GM10266 (cell line): Measurements from ENCODE around the gene PIEZO2.

Experiments
- DNase-seq: peaks from one replicate; pipeline ENCODE4 v3.0.0; 2012; ENCODE audit errors: extremely low spot score
- TF ChIP-seq, protein P1 (sequence below): IDR thresholded peaks from 2 replicates; pipeline ENCODE4 v1.5.1; 2012; ENCODE audit warnings: mild to moderate bottlenecking, low read depth; ENCODE audit not compliant: control insufficient read depth, insufficient read depth; ENCODE audit errors: missing control alignments

PIEZO2 gene

DNA sequence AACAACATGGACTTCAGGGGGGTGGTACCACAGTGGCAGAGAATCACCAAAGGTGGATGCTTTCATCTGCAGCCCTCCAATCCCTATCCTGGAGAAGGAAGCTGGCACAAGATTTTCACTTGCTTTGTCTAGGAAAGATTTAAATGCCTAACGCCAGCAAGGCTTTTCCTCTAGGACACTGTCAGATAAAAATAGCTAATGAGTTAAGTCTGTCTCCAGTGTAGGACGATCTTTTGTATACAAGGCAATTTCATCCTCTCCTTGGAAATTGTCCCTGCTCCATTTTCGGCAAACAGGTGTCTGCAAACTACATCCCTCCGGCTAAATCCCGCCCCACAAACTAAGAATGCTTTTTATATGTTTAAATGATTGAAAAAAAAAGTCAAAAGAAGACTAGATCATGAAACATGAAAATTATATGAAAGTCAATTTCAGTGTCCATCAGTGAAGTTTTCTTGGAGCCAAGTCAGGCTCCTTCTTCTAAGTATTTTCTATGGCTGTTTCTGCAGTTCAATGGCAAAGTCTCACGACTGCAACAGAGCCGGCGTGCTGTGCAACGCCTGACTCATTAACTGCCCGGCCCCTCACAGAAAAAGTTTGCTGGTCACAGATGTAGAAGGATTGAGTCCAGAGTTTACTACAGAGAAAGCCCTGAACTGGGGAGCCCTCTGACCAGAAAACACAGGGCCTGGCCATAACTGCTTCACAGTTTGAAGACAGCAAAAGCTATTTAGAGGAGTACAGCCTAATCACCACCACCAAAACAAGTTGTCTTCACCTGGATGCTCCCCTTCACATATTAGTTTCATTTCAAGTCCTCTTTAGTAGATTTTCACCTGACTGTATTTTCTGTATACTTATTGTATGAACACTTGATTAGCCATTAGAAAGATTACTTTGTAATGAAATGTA lies 52.3 kb downstream of the PIEZO2 start:
- DNase-seq, result no peak
- TF ChIP-seq, protein P1, sequence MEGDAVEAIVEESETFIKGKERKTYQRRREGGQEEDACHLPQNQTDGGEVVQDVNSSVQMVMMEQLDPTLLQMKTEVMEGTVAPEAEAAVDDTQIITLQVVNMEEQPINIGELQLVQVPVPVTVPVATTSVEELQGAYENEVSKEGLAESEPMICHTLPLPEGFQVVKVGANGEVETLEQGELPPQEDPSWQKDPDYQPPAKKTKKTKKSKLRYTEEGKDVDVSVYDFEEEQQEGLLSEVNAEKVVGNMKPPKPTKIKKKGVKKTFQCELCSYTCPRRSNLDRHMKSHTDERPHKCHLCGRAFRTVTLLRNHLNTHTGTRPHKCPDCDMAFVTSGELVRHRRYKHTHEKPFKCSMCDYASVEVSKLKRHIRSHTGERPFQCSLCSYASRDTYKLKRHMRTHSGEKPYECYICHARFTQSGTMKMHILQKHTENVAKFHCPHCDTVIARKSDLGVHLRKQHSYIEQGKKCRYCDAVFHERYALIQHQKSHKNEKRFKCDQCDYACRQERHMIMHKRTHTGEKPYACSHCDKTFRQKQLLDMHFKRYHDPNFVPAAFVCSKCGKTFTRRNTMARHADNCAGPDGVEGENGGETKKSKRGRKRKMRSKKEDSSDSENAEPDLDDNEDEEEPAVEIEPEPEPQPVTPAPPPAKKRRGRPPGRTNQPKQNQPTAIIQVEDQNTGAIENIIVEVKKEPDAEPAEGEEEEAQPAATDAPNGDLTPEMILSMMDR, result no peak

DNA sequence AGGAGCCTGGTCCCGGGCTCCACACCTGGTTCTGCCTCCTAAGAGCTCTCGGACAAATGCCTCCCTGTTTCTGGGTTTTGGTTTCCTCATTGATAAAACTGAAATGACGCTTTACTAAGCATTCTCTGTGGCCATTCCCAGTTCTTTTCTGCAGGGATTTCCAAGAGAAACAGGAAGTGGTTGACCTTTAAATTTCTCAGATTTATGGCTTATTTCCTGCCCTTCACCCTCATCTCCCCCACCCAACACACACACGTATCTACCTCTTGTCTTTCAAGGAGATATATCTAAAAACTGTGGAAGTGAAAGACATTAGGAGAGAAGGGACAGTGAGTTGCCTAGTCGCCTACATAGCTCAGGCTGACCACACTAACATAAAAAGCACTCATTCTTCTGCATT lies 53.0 kb downstream of the PIEZO2 start:
- no peak for DNase-seq
- TF ChIP-seq, protein P1, result no peak

DNA sequence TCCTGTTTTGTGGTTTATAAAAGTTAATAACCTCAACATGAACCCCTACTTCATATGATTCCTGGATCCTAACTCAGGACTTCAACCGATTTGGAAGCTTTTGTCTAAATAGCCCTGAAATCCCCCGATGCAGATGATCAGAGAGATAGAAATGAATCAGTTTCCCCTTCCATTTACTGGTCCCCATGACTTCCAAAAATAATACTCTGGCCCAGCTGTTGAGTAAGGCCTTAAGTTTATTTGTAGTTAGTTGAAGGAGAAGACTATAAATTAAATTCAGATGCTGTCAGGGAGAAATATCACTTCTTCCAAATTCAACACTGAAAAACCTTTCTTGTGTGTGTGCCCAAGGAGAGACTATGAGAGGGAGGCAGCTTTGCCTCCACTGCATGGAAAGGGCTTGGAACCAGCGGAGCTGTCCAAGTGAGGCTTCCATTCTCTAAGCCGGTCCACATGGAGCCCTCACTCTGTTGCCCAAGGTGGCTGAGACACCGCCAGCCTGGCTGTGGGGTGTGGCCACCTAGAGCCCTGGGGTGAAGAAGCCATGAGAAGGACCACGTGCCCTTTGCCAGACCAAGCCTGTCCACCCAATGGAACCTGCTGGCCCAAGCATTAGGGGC lies 53.6 kb downstream of the PIEZO2 start:
- DNase-seq, result no peak
- TF ChIP-seq, protein P1, result no peak

DNA sequence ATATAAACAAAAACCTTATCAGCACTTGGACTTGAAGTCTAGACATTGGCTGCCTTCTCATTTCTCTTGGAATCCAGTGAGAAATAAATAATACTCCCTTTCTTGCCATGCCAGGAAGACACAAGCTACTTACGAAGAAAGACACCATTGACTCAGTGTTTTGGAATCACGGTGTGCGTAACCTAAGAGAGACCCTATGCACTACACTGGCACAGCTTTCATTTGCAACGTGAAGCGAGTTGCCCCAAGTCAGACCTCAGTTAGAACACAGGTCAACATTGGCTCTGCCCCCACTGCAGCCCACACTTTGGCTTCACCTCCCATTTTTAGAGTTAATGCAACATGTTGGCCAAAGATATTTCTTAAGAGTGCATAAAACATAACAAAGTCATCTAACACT lies 54.2 kb downstream of the PIEZO2 start:
- DNase-seq, result no peak
- TF ChIP-seq, protein P1, result no peak

DNA sequence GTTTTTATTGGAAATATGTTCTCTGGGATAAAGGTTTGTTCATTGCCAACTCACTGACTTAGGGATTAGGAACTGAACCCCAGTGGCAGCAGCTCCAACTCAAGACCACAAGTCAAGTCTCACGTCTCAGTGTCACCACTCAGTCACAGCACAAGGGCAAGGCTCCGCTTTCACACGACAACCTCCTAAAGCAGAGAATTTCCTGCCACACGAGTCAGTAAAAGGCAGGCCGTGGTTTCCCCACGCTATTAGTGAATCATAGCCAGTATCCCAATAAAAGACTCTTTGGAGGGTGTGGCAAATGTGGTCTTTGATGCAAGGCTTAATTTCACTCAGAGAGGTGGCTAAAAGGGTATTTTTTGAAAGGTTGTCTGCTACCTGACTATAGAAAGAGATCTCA lies 57.6 kb downstream of the PIEZO2 start:
- DNase-seq, result no peak
- TF ChIP-seq, protein P1, result no peak

DNA sequence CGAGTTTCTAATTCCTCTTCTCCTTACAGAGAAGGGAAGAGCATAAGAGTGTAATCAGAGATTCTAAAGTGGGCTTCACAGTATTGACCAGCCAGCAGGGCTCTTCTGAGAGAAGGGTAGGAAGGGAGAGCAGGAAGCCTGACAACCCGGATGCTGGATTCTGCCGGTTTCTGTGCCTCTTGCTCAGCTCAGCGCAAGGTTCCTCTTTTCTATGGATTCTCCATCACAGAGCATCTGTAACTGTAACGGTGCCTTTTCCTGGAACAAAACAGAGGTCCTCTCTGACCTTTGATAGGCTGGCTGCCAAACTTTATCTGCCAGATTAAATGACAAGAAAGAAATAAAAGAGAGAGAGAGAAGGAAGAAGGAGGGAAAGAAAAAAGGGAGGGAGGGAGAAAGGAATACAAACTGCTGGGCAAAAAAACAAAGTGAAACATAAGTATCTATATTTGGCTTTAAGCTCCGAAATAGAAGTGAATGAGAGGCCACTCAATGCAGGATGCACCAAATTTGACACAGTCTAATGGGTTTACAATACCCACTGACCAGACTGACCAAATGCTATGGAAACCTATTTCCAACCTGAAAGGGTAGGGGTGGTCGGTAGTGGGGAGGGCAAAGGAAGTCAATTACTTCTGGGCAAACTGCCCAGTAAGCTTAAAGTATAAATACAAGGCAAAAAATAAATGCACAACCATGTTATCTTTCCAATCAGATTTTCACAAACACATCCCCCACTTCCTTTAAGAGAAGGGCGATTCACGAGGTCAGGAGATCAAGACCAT lies 59.2 kb downstream of the PIEZO2 start:
- no peak for DNase-seq

More for the DNA sequence above, 59.2 kb downstream of the PIEZO2 start:
- TF ChIP-seq, protein P1, result no peak
